Measurements from ENCODE around the gene PPP1R18.
"Not testable (repeated sequence)": the region's sequence is repeated elsewhere in the genome, so short reads cannot be mapped to it uniquely, and the experiment has no call there.

Gene PPP1R18

GRCh38 chr6:30657922-30658321 lies 28.5 kb downstream of the PPP1R18 start:
- DNase-seq, result not testable (repeated sequence)

GRCh38 chr6:30657454-30657853 lies 29.0 kb downstream of the PPP1R18 start:
- no peak for DNase-seq

GRCh38 chr6:30656513-30656912 lies 29.9 kb downstream of the PPP1R18 start:
- DNase-seq, result no peak

- DNase-seq, result no peak
These were observed 30.7 kb downstream of the PPP1R18 start for GRCh38 chr6:30655743-30656094.

- no peak for DNase-seq
These were observed 31.4 kb downstream of the PPP1R18 start for GRCh38 chr6:30654798-30655742.

- no peak for DNase-seq
These were observed 35.3 kb downstream of the PPP1R18 start for GRCh38 chr6:30651143-30651542.

- peak; percentile 84 for DNase-seq
These were observed 39.0 kb downstream of the PPP1R18 start for GRCh38 chr6:30647242-30648116.

GRCh38 chr6:30646450-30647241 lies 39.8 kb downstream of the PPP1R18 start, which contains the start of gene C6orf136:
C6orf136 (plus strand) TSS chr6:30647133; CDS start chr6:30647232, 99 bp downstream.
- peak; percentile 84 for DNase-seq

GRCh38 chr6:30645989-30646388 lies 40.5 kb downstream of the PPP1R18 start:
- no peak for DNase-seq

GRCh38 chr6:30644769-30645168 lies 41.7 kb downstream of the PPP1R18 start:
- no peak for DNase-seq

GRCh38 chr6:30643656-30644055 lies 42.8 kb downstream of the PPP1R18 start:
- no peak for DNase-seq

GRCh38 chr6:30641048-30641447 lies 45.4 kb downstream of the PPP1R18 start:
- DNase-seq, result no peak

- DNase-seq, result no peak
These were observed 46.0 kb downstream of the PPP1R18 start for GRCh38 chr6:30640481-30640880.

GRCh38 chr6:30635834-30636233 lies 50.6 kb downstream of the PPP1R18 start:
- no peak for DNase-seq

- DNase-seq, result peak; percentile 82
These were observed 59.7 kb downstream of the PPP1R18 start, which contains the start of gene ATAT1 for GRCh38 chr6:30626484-30627366. ATAT1 (plus strand) TSS chr6:30626874.

Measured in NCI-H2171 (cell line).